NCI-H187 treated with DMSO at 0.1 percent for 48 hours (cell line): ENCODE results near the gene KLHL20.

Experiments
- DNase-seq: peaks from one replicate; lab custom pipeline; 2025; lab: John Stamatoyannopoulos, UW

Gene KLHL20

DNA sequence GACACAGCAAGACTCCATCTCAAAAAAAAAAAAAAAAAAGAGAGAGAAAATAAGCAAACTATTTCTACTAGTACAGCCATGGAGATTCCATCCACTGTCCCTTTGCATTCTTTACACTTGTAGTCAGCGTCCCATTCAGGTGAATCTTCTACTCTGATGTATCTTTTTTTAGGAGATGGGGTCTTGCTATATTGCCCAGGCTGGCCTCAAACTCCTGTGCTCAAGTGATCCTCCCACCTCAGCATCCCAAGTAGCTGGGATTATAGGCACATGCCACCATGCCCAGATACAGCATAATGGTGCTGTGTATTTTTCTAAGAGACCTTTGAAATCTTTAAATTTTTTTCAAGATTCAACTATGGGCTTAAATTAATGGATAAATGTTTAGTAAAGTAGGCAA is 118.0 kb downstream of the KLHL20 start:
- no peak for DNase-seq
